VCaP (cell line): ENCODE data around the gene CDIP1.

Experiments
- H3K27ac ChIP-seq: fragments of 450-650 bp; 2 replicates; pipeline ENCODE4 v1.5.1; 2017
- CTCF ChIP-seq: fragments of 450-650 bp; conservative IDR thresholded peaks from 2 replicates; pipeline ENCODE4 v1.5.1; 2017; ENCODE audit warnings: mild to moderate bottlenecking, moderate library complexity

The CDIP1 gene

GRCh38 chr16:4496305-4496704, 42.3 kb downstream of the CDIP1 start:
- TF ChIP-seq CTCF: no peak
- H3K27ac ChIP-seq: no peak overlapping the region

- H3K27ac ChIP-seq: no peak overlapping the region
Measured at GRCh38 chr16:4495766-4496165, 42.8 kb downstream of the CDIP1 start.

GRCh38 chr16:4494746-4495490, 43.7 kb downstream of the CDIP1 start:
- no peak for TF ChIP-seq CTCF
- no peak overlapping the region for H3K27ac ChIP-seq

More at GRCh38 chr16:4495766-4496165, 42.8 kb downstream of the CDIP1 start:
- TF ChIP-seq CTCF: no peak

- no peak for TF ChIP-seq CTCF
- no peak overlapping the region for H3K27ac ChIP-seq
Measured at GRCh38 chr16:4491898-4492297, 46.7 kb downstream of the CDIP1 start.

GRCh38 chr16:4489030-4489429, 49.5 kb downstream of the CDIP1 start:
- H3K27ac ChIP-seq: peak overlapping the region; percentile 41; the same call in 1 of the 2 replicates

GRCh38 chr16:4488499-4488967, 50.0 kb downstream of the CDIP1 start:
- TF ChIP-seq CTCF: no peak
- H3K27ac ChIP-seq: peak overlapping the region; percentile 41

More at GRCh38 chr16:4489030-4489429, 49.5 kb downstream of the CDIP1 start:
- no peak for TF ChIP-seq CTCF

- no peak for TF ChIP-seq CTCF
- H3K27ac ChIP-seq: peak overlapping the region; percentile 41
Measured at GRCh38 chr16:4487955-4488498, 50.5 kb downstream of the CDIP1 start.
